Activated CD4-positive, alpha-beta T cell treated with anti-CD3 and anti-CD28 coated beads, Interleukin-2, amount 50 U/mL, for 1 hour (primary cell): ENCODE data around the gene RIPOR1.
"Not testable (repeated sequence)": the region's sequence is repeated elsewhere in the genome, so short reads cannot be mapped to it uniquely, and the experiment has no call there.

Source experiments
- DNase-seq: peaks from one replicate; pipeline ENCODE4 v3.0.0-alpha.2; 2020

The RIPOR1 gene

DNA sequence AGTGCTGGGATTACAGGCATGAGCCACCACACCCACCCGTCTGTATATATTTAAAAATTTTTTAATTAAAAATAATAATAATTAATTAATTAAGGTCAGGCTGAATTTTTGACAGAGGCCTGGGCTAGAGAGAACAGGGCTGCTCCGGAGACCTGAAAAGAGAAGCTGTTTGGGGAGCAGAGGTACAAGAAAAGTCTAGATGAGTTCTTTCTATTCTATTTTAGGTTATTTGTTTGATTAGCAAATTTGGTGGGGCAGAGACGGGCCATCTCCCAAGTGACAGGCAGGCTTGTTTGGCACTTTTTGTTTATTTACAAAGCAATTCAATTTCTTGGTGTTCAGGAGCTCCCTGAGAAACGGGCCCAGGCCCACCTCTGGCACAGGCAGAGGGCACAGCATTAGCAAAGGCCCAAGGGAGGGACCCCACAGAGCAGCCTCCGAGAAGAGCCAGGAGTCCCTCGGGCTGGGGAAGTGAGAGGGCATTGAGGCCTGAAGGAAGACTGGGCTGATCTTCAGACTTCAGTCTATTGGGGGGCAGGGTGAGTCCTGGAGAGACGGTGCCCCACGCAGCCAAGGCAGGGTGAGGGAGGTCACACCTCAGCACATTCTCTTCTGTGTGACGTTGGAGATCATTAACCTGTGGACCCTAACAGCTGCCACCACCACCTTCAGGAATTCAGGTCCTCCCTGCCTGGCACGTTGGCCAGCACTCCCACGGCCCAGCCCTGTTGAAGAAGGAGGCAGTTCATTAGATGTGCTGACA is 10.8 kb upstream of the RIPOR1 start:
- no peak for DNase-seq

DNA sequence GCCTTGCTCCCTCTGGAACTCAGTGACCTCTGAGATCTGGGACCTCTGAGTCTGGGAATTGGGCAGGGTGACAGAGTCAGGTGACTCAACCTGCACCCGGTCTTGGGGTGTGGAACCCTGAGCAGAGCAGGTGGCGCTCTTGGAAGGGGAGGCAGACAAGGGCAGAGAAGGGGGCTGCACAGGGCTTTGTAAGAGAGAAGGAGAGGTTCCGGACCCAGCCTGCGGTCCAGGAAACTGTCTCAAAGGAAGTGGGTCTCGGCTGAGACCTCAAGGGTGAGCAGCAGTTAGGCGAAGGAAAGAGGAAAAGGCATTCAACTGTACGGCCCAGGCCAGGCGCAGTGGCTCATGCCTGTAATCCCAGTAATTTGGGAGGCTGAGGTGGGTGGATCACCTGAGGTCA is 10.0 kb upstream of the RIPOR1 start:
- no peak for DNase-seq

DNA sequence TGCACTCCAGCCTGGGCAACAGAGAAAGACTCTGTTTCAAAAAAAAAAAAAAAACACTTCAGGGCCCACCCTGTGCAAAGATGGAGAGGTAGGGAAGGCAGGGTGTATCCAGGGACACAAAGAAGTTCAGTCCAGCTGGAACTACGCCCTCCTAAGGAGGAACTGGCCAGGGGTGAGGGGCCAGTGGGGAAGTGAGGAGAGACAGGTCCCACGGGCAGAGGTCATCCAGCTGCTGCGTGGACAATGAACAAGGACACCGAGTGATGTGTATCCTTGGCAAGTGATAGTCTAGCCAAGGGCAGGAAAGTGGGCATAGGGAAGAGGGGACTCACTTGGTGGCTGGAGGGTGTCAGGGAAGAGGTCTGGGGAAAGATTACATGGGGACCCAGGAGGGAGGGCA is 9.4 kb upstream of the RIPOR1 start:
- DNase-seq, result no peak

DNA sequence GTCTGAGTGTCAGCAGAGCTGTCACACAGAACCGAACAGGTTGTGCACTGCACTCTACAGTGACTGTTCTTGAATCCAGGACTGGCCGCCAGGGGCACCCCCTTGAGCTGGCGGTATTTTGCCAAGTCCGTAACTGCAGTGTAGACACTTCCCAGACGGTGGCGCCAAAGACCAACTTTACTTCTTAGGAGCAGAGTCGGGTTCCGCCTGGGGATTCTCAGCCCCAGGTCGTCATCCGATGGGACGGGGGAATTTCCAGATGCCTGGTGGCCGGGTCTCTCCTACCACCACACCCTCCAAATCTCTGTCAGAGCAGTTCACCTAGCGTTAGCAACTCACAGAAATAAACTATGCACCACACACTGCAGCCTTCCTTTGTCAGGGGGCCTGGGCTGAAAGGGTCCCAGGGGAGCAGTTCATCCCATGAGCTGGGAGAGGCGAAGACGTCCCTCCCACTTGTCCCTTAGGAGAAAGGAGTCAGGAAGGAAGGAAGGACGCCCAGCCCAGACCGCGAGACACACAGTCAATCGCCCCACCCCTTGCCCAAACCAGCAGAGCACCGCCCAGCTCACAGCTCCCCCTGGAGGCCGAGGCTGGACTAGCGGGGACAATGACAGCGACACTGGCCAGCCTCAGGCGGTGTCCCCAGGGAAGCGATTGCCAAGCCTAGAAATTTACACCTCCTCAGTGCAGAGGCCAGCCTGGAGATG is 7.4 kb upstream of the RIPOR1 start:
- DNase-seq, result peak; percentile 99

DNA sequence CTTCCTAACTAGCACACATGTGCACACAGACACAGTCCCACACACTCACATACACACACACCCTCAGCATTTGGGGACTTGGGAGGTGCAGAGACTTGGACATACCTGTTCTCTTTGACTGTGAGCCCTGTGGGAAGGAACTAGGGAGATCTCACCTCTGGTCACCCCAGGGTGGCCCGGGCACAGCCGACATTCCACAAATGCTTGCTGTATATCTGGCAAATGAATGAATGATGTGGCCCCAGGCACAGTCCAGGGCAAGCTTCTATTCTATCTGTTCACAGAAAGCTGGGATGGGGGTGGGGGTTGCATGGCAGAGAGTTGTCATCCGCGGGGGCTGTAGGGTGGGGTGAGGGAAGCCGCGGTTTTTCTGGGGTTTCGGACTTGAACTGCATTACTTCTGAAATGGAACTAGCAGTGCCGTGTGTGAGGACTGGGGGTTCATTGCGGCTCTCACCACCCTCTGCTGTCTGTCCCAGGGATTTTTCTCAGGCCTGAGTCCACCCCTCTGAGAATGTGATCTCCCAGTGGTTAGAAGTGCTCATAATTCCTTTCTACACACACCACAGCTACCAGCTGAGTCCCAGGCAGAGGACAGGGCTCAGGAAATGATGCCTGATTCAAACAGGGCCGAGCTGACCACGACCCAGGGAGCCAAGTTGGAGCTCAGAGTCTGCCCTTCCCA is 3.3 kb upstream of the RIPOR1 start:
- DNase-seq, result no peak

DNA sequence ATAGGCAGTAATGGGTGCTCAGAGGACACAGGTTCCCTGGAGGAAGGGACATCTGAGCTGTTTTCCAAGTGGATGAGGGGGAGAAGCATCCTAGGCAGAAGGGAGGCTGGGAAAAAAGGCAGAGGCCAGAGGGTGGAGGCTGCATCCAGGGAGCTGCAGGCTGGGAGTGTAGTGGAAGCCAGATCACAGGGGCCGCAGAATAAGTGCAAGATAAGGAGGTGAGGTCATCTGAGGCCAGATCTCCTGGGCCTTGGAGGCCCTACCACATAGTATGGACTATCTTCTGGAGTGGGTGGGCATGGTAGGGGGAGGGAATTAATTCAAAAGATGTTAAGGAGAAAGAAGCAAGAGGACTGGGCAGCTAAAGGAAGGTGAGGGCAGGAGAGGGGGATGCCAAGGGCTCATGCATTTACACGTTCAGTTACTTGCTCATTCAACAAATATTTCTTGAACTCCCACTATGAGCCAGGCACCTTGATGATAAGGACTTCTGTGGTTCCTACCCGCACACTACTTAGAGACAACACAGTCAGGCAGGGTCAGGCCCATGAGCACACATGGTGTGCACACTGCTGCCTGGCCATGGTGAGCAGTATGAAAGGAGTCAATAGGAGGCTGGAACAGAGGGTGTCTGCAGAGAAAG is 2.4 kb upstream of the RIPOR1 start:
- DNase-seq, result no peak

DNA sequence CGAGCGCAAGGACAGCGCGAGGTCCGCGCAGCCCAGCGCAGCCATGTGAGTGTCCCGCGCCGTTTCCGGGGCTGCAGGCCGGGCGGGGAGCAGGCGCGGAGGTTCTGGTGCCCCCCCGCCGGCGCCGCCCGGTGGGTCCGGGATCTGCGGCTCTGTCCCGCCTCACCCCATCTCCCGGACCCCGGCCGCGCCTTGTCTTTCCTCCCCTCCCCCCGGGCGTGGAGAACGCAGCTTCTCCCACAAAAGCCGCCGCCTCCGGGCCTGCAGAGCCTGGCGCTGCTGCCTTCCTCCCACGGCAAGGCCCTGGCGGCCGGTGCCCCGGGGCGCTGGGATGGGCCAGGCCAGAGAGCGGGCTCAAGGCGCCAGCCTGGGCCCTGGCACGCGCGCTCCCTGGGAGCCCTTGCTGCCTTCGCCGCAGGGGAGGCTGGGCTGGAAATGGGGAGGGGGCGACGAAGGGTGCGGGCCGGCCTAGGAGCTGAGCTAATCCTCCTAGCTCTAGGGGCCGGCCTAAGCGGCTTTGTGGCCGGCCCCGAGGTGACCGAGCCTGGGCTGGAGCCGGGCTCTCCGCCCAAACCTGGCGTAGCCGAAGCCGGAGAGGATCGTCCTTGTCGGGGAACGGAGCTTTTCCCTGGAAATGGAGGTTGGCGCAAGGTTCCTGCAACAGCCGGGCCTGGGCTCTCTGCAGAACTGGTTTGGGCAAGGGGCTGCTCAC is 397 bp downstream of the RIPOR1 start:
- DNase-seq, result peak; percentile 23

DNA sequence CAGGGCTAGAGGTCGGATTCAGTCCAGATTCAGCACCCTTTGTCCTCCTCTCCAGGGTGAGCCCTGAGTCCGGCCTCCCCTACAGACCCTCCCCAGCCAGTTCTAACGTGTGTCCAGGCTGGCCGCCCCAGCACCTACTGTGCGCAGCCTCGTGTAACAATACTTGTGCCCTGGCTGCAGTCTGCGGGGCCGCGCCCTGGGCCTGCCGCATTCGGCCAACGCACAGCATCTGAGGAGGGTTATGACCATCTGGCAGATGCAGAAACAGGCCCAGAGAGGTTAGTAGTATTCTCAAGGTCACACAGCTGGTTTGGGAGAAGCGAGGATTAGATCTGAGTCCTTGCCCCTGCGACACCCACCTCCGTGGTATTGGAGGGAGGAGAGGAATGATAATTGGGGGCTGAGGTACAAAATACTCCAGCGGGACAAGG is 968 bp downstream of the RIPOR1 start:
- no peak for DNase-seq

DNA sequence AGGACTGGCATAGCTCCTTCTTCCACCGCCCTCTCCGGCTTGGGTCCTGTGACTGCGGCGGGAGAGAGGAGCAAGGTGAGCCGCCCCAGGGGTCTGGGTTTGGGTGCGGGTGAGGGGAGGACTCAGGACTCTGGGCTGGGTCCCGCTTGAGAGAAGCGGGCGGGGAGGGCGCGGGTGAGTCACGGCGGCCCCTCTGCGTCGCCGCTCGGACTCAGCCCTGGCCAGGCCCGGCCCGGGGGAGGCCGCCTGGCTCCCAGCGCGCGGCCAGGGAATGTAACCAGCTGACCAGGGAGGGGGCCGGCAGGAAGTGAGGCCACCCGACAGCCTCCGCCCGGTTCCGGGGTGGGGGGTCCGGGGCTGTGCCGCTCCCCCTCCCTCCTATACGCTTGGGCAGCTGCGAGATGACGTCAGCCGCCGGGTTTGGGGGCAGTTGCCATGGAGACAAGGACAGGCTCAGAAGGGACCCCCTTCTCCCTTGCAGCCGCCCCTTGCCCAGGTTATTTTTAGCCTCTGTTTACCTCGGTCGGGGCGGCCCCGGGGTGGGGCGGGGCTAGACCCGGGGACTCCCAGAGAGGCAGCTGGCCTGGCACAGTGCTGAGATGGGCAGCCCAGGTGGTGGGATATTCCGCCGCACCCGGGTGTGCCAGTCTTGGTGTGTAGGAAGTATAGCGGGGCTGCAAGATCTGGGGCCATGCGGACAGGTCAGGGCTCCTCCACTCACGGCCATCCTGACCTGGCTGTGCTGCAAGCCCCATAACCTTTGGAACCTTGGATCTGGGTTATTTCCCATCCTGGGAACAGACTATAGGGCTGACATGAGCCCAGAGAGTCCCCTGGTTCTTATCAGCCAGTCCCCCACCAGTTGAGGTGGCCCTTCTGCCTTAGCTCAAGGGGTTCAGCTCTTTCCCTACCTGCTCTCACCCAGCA is 1.6 kb downstream of the RIPOR1 start:
- DNase-seq, result no peak

DNA sequence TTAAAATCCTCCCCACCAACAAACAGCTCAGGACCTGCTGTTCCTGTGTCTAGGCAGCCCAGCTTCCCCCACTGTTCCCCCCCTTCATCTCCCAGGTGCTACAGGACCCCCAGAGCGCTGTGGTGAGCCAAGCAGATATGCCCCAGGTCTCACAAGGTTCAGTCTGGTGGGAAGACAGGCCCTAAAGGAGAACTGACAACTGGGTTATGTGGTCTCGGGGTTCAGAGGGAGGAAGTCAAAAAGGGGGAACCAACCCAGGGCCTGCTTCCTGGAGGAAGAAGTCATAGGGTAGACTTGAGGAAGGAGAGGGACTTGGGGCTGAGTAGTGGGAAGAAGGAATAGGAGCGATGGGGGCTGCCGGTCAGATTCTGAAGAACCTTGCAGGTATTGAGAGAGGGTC is 2.6 kb downstream of the RIPOR1 start:
- no peak for DNase-seq

DNA sequence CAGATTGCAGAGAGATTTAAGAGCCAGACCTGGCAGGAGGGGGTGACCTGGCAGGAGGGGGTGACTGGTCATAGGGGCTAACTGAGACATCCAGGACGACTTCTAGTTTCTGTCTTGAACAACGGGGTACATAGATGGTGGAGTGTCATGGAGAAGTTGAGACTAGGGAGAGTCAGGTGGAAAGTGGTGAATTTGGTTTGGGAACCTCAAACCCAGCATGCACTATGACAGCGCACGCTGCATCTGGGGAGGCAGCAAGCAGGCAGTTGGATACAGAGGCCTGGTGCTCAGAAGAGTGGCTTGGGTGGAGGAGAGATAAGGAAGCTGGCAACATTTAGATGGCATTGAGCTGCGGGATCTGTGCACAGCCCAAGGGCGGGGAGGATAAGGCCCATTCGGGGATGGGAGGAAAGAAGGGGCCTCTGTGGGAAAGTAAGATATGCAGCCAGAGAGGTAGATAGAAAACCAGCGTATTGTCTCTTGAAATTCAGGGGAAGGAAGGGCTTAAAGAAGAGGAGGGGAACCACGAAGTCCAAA is 4.5 kb downstream of the RIPOR1 start:
- no peak for DNase-seq

DNA sequence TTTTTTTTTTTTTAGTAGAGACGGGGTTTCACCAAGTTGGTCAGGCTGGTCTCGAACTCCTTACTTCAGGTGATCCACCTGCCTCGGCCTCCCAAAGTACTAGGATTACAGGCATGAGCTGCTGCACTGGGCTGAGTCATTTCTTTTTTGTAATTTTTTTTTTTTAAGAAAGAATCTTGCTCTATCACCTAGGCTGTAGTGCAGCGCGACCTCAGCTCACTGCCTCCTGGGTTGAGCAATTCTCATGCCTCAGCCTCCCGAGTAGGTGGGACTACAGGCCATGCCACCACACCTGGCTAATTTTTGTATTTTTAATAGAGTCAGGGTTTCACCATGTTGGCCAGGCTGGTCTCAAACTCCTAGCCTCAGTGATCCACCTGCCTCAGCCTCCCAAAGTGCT is 5.4 kb downstream of the RIPOR1 start:
- not testable (repeated sequence) for DNase-seq

DNA sequence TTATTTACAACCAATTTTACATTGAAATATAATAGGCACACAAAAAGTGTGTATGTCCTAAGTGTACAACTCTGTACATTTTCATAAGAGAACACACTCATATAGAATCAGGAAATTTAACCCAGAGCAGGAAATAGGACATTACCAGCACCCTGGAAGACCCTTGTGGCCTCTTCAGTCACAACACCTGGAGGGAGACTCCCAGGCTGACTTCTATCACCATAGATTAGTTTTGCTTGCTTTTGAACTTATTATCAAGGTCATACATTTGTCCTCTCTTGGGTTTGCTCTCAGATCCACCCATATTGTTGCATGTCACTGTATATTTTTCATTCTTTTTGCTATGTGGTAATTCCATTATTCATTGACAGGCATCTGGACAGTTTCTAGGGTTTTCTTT is 5.8 kb downstream of the RIPOR1 start:
- no peak for DNase-seq

DNA sequence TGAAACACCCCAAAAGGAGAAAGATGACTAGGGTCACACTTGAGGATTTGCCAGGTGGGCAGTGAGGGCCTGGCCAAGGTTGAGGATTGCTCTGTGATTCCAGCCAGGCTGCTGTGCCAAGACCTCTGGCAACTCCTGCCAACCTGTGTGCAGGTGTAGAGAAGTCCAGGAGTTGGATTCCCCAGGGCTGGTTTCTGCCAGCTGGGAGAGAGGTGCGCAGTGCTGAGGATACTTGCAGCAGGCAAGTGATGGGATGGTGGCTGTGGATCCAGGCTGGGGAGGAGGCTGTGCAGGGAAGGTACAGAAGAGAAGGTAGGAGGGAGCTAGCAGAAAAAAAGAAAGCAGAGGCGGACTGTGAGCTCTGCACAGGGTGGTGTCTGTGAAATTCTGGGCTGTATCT is 6.6 kb downstream of the RIPOR1 start:
- DNase-seq, result no peak

DNA sequence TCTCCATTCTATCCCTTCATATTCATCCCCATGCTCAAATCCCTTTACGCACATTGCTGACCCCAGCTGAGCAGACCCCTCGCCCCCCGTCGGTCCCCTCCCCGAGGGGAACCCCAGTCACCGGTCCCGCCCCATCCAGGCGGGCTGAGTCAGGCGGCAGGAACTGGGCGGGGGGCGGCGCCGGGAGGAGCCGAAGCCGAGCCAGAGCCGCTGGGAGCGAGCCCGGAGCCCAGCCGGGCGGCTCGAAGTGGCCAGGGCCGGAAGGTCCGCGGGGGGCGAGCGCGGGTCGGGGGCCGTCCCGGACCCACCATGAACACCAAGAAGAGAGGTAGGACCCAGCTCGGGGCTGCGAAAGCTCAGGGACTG is 8.6 kb downstream of the RIPOR1 start:
- peak; percentile 50 for DNase-seq

DNA sequence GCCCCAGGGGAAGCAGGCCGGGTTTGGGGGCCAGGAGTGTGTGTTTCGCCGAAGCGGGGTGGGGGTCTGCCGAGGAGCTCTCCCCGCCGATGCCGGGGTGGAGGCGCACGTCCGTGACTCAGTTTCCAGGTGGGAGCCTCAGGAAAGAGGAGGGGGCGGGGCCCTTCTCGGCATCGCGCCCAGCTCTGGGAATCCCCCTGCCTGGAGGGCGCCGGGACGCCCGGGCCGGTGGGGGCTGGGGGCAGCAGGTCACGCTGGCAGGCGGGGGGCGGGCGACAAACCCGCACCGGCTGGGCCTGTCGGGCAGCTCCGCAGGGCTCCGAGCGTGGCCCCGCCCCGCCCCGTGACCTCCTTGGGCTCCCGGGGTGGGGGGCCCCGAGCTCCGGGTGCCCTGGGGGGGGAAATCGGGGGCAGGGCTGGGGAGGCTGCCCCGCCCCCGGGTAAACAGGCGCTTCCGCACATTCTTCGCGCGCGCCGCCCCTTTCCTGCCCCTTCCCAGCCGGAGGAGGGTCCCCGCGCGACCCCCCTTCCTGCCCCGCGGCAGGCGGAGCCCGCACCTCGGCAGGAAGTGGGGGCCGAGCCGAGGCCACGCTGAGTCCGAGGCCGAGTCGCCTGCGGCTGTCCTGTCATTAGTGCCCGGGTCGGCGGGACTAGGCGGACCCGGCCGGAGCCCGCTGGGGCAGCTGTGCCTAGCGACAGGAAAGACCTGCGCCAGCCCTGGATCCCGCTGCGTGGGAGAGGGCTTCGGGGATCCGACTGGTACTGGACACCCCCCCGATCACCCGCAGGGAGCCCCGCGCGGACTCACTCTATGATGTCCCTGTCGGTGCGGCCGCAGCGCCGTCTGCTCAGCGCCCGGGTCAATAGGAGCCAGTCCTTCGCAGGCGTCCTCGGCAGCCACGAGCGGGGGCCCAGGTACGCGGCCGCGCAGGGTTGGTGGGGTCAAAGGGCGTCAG is 9.3 kb downstream of the RIPOR1 start:
- peak; percentile 58 for DNase-seq

DNA sequence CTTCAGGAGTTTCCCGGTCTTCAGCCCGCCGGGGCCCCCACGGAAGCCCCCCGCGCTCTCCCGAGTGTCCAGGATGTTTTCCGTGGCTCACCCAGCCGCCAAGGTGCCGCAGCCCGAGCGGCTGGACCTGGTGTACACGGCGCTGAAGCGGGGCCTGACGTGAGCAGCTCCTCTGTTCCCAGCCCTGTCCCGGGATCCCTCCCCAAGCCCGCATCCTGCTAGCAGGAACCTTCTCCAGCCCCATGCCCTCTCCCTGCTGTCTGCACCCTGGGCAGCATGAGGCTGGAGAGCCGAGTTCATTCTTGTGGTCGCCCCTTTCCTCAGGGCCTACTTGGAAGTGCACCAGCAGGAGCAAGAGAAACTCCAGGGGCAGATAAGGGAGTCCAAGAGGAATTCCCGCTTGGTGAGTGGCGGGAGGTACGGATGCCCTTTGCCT is 10.1 kb downstream of the RIPOR1 start:
- no peak for DNase-seq

DNA sequence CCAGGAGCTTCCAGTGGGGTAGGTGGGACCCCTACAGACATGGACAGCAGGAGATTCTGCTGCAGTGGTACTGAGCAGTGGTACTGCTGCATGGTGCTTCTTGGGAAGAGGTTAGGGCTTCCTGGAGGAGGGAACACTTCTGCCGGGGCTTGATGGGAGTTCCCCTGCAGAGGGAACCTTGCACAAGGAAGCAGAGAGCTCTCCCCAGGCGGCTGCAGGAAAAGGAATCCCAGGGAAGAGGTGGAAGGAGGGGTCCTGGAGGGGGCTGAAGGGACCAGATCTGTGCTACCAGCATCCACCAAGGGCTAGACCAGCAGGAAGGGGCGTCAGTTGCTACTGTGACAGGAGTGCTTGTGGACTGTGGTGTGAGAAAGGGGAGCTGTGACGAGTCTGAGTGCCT is 10.6 kb downstream of the RIPOR1 start:
- no peak for DNase-seq

DNA sequence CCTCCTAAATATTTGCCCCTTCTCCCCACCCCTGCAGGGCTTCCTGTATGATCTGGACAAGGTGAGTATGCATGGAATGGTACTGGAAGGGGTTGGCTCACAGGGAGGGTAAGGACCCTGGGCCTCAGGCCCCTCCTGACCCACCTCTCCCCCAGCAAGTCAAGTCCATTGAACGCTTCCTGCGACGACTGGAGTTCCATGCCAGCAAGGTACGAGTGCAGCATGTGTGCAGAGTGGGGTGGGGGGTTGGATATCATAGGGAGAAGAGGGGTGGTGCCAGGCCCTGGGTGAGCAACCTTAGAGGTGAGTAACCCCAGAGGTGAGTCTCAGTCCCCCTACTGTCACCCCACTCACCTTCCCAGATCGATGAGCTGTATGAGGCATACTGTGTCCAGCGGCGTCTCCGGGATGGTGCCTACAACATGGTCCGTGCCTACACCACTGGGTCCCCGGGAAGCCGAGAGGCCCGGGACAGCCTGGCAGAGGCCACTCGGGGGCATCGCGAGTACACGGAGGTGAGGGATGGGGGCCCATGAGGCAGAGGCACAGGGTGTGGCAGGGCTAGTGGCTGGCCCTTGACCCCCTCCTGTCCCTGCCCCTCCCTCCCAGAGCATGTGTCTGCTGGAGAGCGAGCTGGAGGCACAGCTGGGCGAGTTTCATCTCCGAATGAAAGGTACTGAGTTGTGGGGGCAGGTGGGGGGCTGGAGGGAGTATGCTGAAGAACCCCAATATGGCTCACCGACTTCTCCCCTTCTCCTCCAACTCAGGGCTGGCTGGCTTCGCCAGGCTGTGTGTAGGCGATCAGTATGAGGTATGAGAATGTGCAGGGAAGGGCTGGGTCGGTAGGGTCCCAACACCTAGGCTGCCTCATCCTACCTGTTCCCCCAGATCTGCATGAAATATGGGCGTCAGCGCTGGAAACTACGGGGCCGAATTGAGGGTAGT is 11.3 kb downstream of the RIPOR1 start:
- no peak for DNase-seq
